ENCODE measurements around the gene DDI2. TPM values are rescaled to one million over a fixed set of nuclear protein-coding genes. Genes with fewer than 3 reads are reported as not detected.
A peak's percentile ranks its signal among the peaks of the same experiment; 100 is the strongest.

DDI2 gene
- total and polyA plus RNA-seq, 9 of the 15 experiments (the other 6 are each of a cell fraction or from before 2014, with no cell fraction given), result 6.5 to 48.4 (median 21.2) TPM

DNA sequence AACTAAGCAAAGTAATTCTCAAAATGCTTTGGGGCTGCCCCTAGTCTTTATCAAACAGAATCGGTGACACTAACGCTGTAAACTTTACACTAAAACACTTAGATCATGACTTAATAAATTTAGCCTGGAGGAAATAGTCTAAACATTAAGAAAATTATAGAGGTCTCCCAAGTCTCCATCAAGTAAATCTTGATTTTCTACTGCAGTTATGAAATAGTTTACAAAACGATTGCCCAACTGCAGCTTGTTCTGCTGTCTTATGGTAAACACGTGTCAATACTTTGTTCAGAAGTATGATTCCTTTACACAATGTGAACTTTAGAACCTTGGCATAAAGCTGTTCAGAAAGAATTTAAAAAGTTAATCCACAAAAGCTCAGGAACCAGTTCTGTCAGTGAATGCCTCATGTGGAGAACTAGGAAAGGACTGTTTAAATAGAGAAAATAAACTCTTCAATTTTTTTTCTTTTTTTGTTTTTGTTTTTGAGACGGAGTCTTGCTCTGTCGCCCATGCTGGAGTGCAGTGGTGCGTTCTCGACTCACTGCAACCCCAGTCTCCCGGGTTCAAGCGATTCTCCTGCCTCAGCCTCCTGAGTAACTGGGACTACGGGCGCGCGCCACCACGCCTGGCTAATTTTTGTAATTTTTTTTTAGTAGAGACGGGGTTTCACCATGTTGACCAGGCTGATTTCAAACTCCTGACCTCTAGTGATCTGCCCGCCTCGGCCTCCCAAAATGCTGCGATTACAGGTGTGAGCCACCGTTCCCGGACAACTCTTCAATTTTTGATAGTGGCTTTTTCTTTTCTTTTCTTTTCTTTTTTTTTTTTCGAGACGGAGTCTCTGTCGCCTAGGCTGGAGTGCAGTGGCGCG, 1.6 kb downstream of the DDI2 start (continued):
- TF ChIP-seq FOXJ2 (tag; IDR thresholded peaks at IDR 0.05) (no peak), L3MBTL2 (IDR thresholded peaks at IDR 0.05) (peak; percentile 40; the same call in 1 of the 2 replicates), TEAD4 (IDR thresholded peaks at IDR 0.05; ENCODE audit: low read length) (0 out of 2 replicates have a peak, but pooled peaks have one; percentile 4), TEAD4 (CRISPR knock-in tag; IDR thresholded peaks at IDR 0.05; ENCODE audit: borderline replicate concordance) (no peak), CTBP1 (IDR thresholded peaks at IDR 0.05; ENCODE audit: borderline replicate concordance) (no peak), NR4A1 (CRISPR knock-in tag; IDR thresholded peaks at IDR 0.05) (no peak), NR4A1 (tag; IDR thresholded peaks at IDR 0.05) (no peak), NR2C2 (CRISPR knock-in tag; IDR thresholded peaks at IDR 0.05) (no peak), NR2C2 (tag; IDR thresholded peaks at IDR 0.05) (peak; percentile 70; the same call in 1 of the 2 replicates), SIN3B (IDR thresholded peaks at IDR 0.05; ENCODE audit: low read depth) (0 out of 2 replicates have a peak, but pooled peaks have one; percentile 17), ARNT (IDR thresholded peaks at IDR 0.05) (0 out of 4 replicates have a peak, but pooled peaks of 1 of the 2 experiments have one; percentile 20), ZNF316 (IDR thresholded peaks at IDR 0.05) (0 out of 2 replicates have a peak, but pooled peaks have one; percentile 12)
- TF ChIP-seq, protein P1, sequence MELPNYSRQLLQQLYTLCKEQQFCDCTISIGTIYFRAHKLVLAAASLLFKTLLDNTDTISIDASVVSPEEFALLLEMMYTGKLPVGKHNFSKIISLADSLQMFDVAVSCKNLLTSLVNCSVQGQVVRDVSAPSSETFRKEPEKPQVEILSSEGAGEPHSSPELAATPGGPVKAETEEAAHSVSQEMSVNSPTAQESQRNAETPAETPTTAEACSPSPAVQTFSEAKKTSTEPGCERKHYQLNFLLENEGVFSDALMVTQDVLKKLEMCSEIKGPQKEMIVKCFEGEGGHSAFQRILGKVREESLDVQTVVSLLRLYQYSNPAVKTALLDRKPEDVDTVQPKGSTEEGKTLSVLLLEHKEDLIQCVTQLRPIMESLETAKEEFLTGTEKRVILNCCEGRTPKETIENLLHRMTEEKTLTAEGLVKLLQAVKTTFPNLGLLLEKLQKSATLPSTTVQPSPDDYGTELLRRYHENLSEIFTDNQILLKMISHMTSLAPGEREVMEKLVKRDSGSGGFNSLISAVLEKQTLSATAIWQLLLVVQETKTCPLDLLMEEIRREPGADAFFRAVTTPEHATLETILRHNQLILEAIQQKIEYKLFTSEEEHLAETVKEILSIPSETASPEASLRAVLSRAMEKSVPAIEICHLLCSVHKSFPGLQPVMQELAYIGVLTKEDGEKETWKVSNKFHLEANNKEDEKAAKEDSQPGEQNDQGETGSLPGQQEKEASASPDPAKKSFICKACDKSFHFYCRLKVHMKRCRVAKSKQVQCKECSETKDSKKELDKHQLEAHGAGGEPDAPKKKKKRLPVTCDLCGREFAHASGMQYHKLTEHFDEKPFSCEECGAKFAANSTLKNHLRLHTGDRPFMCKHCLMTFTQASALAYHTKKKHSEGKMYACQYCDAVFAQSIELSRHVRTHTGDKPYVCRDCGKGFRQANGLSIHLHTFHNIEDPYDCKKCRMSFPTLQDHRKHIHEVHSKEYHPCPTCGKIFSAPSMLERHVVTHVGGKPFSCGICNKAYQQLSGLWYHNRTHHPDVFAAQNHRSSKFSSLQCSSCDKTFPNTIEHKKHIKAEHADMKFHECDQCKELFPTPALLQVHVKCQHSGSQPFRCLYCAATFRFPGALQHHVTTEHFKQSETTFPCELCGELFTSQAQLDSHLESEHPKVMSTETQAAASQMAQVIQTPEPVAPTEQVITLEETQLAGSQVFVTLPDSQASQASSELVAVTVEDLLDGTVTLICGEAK (IDR thresholded peaks at IDR 0.05), result no peak
- TF ChIP-seq, protein P1 (CRISPR knock-in tag; IDR thresholded peaks at IDR 0.05), result no peak
- TF ChIP-seq, protein P2, sequence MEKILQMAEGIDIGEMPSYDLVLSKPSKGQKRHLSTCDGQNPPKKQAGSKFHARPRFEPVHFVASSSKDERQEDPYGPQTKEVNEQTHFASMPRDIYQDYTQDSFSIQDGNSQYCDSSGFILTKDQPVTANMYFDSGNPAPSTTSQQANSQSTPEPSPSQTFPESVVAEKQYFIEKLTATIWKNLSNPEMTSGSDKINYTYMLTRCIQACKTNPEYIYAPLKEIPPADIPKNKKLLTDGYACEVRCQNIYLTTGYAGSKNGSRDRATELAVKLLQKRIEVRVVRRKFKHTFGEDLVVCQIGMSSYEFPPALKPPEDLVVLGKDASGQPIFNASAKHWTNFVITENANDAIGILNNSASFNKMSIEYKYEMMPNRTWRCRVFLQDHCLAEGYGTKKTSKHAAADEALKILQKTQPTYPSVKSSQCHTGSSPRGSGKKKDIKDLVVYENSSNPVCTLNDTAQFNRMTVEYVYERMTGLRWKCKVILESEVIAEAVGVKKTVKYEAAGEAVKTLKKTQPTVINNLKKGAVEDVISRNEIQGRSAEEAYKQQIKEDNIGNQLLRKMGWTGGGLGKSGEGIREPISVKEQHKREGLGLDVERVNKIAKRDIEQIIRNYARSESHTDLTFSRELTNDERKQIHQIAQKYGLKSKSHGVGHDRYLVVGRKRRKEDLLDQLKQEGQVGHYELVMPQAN (IDR thresholded peaks at IDR 0.05; ENCODE audit: borderline replicate concordance), result 0 out of 2 replicates have a peak, but pooled peaks have one; percentile 17
